Motor neuron (in vitro differentiated cells): ENCODE data around the gene LMNB1. TPM values are rescaled to one million over a fixed set of nuclear protein-coding genes. Genes with fewer than 3 reads are reported as not detected.
A peak's percentile ranks its signal among the peaks of the same experiment; 100 is the strongest.
"Not testable (repeated sequence)": the region's sequence is repeated elsewhere in the genome, so short reads cannot be mapped to it uniquely, and the experiment has no call there.

Experiments used
- ATAC-seq, 8 experiments: fragments of 200-7000 bp; cut with Tn5 transposase; replicated peaks in 6 of 8; 2 replicates each; pipeline ENCODE4 v1.8.0; 2021; ENCODE audit warnings: mild to moderate bottlenecking in 8 of 8, moderate library complexity in 8 of 8
- H3K27ac ChIP-seq, 2 donors: fragments of 250-450 bp; sonication (Bioruptor Pico); 2 replicates each; pipeline ENCODE4 v1.9.0; 2021; ENCODE audit warnings: antibody characterized with exemption in 2 of 2, mild to moderate bottlenecking in 2 of 2, moderate library complexity in 1 of 2
- H3K4me1 ChIP-seq, 2 donors: fragments of 250-450 bp; sonication (Bioruptor Pico); replicated peaks in 1 of 2; 2 replicates each; pipeline ENCODE4 v1.6.1; 2021; ENCODE audit warnings: antibody characterized with exemption in 2 of 2, mild to moderate bottlenecking in 2 of 2, moderate library complexity in 1 of 2
- H3K4me3 ChIP-seq, 5 donors: fragments of 250-450 bp; sonication (Bioruptor Pico); 2 replicates each; pipeline ENCODE4 v1.9.0; 2021; ENCODE audit warnings: antibody characterized with exemption in 5 of 5, mild to moderate bottlenecking in 5 of 5, moderate library complexity in 4 of 5
- WGBS, 10 experiments: fragments of 450-650 bp; shearing (Covaris generic); methylation state at CpG; one replicate each; pipeline ENCODE4 v1.0.0; 2022; 5-methylcytosine and 5-hydroxymethylcytosine counted together
- in situ Hi-C, 9 experiments: fragments of 400-800 bp; cut with MboI; loops; one replicate each; pipeline ENCODE4 v1.15.0; 2021; ENCODE audit warnings: low sequenced_read_pairs in 9 of 9, low pct_unique_long_range_greater_than_20kb in 2 of 9; ENCODE audit not compliant: unreplicated experiment in 9 of 9
- total RNA-seq, 8 experiments: library from RNA; unstranded; fragments of 300-600 nt; gene quantifications; 2 replicates each; pipeline versions ENCODE4 v1.2.3 to v1.2.4, GENCODE V29; 2022

LMNB1 gene
- total RNA-seq, 8 experiments from 2014 or later: 1.2 to 240 (median 46.8) TPM

DNA sequence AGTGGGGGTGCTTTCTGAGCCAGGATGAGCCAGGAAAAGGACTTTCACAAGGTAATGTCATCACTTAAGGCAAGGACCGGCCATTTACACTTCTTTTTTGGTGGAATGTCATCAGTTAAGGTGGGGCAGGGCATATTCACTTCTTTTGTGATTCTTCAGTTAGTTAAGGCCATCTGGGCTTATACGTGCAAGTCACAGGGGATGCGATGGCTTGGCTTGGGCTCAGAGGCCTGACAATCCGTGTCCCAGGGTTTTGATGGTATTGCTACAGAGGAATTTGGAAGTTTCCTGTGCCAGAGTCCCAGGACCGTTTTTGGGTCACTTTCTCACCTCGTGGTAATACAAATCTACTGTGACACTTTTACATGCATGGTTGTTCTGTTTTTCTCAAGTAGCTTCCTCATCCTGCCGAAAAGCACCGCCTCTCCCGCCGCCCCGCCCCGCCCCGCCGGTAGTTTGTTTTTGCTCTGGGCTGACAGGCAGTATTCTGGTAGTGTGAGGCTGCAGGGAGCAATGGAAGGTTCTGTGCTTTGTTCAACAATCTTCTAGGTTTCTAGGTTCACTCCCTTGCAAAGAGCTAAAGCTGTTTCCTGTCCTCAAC is 68.6 kb downstream of the LMNB1 start:
- H3K27ac ChIP-seq, in situ Hi-C loops, H3K4me3 ChIP-seq: not testable (repeated sequence)
- H3K4me1 ChIP-seq: peaks cover 36 to 41% of the 10 kb centered on the region in 2 donors
- 0 to 71% (median 27%) methylated on average over 1 to 5 of the region's 14 CpGs; no CpG with 5 or more reads in 5 of the 10 experiments for WGBS, 10 experiments
- ATAC-seq: peak in 7 of 8 experiments; percentile 28 to 67 (median 45)

DNA sequence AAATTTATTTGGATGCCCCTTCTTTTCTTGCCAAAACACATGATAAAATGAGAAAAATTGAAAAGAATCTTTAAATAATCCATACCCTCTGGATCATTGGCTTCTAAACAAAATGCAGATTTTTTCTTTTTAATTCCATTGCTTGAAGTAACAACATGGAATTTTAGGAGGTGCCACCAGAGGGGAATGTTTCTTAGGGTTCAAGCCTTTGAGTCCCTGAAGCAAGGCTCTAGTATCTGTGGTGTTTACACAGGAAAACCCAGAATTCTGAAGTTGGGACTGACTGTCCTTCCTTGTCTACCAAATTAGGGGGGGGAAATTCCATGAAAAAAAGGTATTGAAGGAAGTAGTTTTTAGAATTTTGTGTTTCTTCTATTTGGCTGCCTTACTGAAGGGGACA is 69.4 kb downstream of the LMNB1 start:
- Histone ChIP-seq H3K4me3 (no peak overlapping the region), H3K4me1 (peaks cover 42 to 44% of the 10 kb centered on the region in 2 donors), H3K27ac (no peak overlapping the region)
- peak in 3 of 8 experiments; percentile 24 to 52 (median 34) for ATAC-seq
- in situ Hi-C loops: no loop called here

DNA sequence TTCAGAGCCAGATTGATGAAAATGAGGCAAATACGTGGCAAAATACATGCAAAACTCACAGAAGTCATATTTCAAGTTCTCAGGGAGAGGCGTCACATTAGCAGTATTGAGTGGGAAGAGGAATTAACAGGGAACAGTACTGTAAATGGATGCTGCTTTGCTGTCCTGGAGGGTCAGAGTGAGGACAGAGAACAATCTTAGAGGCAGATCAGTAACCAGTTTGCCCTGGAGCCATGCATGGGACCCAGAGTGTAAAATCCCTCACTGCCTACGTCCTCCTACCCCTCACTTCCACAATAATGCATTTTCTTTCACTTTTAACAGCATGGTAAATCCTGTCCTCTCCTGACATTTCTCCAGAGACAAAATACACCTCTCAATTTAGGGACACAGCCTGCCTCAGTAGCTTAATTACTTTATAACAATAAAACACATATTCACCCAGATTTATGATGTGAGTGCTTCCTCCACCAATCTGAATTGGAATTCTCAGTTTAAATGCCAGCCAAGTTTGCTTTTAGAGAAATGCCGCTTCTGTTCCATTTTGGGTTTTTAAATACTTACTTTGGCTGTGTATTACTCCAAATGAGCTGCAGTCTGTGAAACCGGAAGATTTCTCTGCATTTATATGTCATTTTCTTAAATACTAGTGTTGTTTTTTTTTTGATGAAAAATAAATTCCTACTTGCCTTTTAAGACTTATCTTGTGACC is 70.0 kb downstream of the LMNB1 start:
- ATAC-seq: peak in 7 of 8 experiments; percentile 46 to 91 (median 77)
- no peak overlapping the region for H3K4me3 ChIP-seq
- 63 to 100% (median 71%) methylated on average over 2 to 5 of the region's 5 CpGs; no CpG with 5 or more reads in 1 of the 10 experiments for WGBS, 10 experiments
- H3K4me1 ChIP-seq: peaks cover 44 to 50% of the 10 kb centered on the region in 2 donors
- in situ Hi-C loops: no loop called here
- no peak overlapping the region for H3K27ac ChIP-seq

DNA sequence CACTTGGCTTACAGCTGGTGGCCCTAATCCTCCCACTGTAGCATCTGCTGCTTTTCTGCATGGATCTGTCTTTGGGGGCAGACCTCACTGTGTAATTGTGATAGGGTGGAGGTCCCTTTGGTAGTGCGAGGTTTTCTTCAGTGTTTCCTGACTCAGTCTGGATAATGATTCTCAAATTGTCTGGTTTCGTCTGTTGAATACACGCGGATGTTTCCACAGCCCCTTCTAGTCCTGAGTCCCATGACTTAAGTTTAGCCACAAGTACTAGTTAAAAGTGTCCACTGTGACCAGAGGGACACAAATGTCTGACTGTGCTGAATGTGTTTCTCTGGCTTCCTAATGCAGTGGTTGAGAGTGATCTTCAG is 70.5 kb downstream of the LMNB1 start:
- ATAC-seq: no peak
- H3K4me1 ChIP-seq: peaks cover 50 to 55% of the 10 kb centered on the region in 2 donors
- WGBS, 10 experiments: 0 to 96% (median 50%) methylated on average over 1 to 4 of the region's 4 CpGs; no CpG with 5 or more reads in 3 of the 10 experiments
- in situ Hi-C loops: no loop called here
- H3K27ac ChIP-seq: no peak overlapping the region
- H3K4me3 ChIP-seq: no peak overlapping the region

- in situ Hi-C loops: no loop called here
- peak in 1 of 8 experiments; percentile 28 for ATAC-seq
- 0 to 88% (median 50%) methylated on average over 1 to 3 of the region's 3 CpGs; no CpG with 5 or more reads in 1 of the 10 experiments for WGBS, 10 experiments
- no peak overlapping the region for H3K27ac ChIP-seq
- no peak overlapping the region for H3K4me3 ChIP-seq
- peaks cover 54 to 59% of the 10 kb centered on the region in 2 donors for H3K4me1 ChIP-seq
Observed at GRCh38 chr5:126847826-126848251, 70.9 kb downstream of the LMNB1 start.

DNA sequence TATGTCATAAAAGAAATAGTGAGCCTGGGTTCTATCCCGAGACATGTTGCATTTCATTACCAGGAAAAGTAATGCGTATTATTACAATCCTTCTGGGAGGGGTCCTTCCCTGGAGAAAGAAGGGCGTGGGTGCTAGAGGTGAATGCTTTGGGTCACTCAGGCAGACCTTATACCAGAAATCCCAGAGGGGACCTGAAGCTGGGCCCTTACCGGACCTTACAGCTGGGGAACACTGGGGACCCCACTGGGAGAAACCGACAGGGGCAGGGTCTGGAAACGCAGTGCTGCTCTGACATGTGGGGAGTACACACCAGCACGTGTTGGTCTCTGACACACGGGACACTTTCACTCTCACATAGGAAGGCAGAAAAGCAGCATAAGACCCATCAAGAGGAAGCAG is 71.3 kb downstream of the LMNB1 start:
- peak in 2 of 8 experiments; percentile 27 to 30 for ATAC-seq
- Histone ChIP-seq H3K4me1 (peaks cover 56 to 62% of the 10 kb centered on the region in 2 donors), H3K4me3 (no peak overlapping the region), H3K27ac (no peak overlapping the region)
- in situ Hi-C loops: no loop called here
- WGBS, 10 experiments: 20 to 93% (median 64%) methylated on average over 2 to 6 of the region's 8 CpGs; no CpG with 5 or more reads in 2 of the 10 experiments

GRCh38 chr5:126849101-126849678 is 72.3 kb downstream of the LMNB1 start:
- peak in 2 of 8 experiments; percentile 11 to 49 for ATAC-seq
- Histone ChIP-seq H3K4me1 (peaks cover 56 to 62% of the 10 kb centered on the region in 2 donors), H3K27ac (no peak overlapping the region), H3K4me3 (no peak overlapping the region)
- 20 to 100% (median 79%) methylated on average over 1 to 3 of the region's 3 CpGs; no CpG with 5 or more reads in 3 of the 10 experiments for WGBS, 10 experiments
- in situ Hi-C loops: no loop called here

DNA sequence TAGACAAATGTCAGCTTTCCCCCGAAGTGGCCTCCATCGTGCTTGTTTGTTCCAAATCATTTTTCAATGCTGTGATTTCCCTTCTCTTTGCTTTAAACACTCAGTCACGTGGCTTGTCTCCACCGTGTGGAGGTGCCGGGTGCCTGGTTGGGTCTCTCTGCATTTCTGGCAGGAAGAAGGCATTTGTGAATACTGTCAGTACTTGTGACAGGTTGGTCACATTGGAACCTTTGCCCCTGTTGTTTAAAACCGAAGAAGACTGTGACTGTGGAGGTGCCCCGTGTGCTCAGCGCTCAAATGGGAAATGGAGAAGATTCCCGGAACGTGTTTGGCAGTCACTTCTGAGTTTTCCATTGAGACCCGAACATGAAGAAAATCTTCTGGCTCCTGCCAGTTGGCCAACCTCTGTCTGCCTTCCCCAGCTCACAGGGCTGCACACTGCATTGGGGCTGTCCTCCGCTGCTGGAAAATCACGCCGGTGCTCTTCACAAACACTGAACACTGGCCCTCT is 74.6 kb downstream of the LMNB1 start:
- Histone ChIP-seq H3K4me3 (no peak overlapping the region), H3K4me1 (peaks cover 45 to 54% of the 10 kb centered on the region in 2 donors), H3K27ac (no peak overlapping the region)
- WGBS, 10 experiments: 60 to 90% (median 81%) methylated on average over 3 to 14 of the region's 14 CpGs
- in situ Hi-C loops: no loop called here
- ATAC-seq: peak in 4 of 8 experiments; percentile 8 to 35 (median 16)

DNA sequence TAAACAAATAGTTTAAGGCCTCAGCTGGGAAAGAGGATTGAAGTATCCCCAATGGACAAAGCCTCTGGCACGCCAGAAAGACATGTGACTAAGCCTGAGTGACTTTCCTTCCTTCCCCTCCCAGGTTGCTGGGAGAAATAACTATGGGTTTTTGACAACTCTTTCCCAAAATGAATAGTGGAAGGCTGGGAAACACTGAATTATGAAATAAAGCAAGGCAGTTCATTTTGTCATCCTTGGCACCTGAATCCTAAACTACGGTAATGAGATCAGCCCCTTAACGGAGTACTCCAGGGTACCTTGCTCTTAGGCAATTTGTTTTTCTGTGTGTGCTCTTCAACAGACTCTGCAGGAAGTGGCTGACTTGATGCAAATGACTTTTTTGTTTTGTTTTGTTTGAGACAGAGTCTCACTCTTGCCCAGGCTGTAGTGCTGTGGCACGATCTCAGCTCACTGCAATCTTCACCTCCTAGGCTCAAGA is 75.2 kb downstream of the LMNB1 start:
- WGBS, 10 experiments: 62 to 100% (median 80%) methylated on average over 1 to 4 of the region's 4 CpGs; no CpG with 5 or more reads in 1 of the 10 experiments
- ATAC-seq: peak in 7 of 8 experiments; percentile 16 to 59 (median 57)
- in situ Hi-C loops: no loop called here

GRCh38 chr5:126852841-126853271 is 75.9 kb downstream of the LMNB1 start:
- Histone ChIP-seq H3K4me3 (no peak overlapping the region), H3K4me1 (peaks cover 36 to 44% of the 10 kb centered on the region in 2 donors), H3K27ac (no peak overlapping the region)
- in situ Hi-C loops: no loop called here
- 65 to 87% (median 80%) methylated on average over 1 to 6 of the region's 7 CpGs; no CpG with 5 or more reads in 2 of the 10 experiments for WGBS, 10 experiments
- peak in 2 of 8 experiments; percentile 23 to 34 for ATAC-seq

More for the DNA sequence above, 75.2 kb downstream of the LMNB1 start:
- Histone ChIP-seq H3K4me1 (peaks cover 39 to 48% of the 10 kb centered on the region in 2 donors), H3K27ac (no peak overlapping the region), H3K4me3 (no peak overlapping the region)

- ATAC-seq, H3K27ac ChIP-seq, H3K4me3 ChIP-seq, in situ Hi-C loops: not testable (repeated sequence)
- 86 to 100% (median 94%) methylated on average over 3 to 17 of the region's 27 CpGs; no CpG with 5 or more reads in 1 of the 10 experiments for WGBS, 10 experiments
- H3K4me1 ChIP-seq: peaks cover 30 to 40% of the 10 kb centered on the region in 2 donors
Observed at GRCh38 chr5:126853541-126854307, 76.8 kb downstream of the LMNB1 start.

DNA sequence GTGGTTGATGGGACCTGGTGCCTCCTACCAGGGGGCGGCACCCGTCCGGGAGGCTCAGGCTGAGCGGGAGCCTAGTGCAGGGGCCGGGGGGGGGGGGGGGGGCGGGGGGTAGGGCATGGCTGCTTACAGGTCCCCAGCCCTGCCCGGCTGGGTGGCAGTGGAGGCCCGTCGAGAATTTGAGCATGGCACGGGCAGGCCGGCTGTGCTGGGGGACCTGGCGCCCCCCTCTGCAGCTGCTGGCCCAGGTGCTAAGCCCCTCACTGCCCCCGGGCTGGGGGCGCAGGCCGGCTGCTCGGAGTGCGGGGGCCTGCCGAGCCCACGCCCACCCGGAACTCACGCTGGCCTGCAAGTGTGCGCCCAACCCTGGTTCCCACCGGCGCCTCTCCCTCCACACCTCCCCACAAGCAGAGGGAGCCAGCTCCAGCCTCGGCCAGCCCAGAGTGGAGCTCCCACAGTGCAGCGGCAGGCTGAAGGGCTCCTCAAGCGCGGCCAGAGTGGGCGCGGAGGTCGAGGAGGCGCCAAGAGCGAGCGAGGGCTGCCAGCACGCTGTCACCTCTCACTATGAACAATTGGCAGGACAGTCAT is 77.7 kb downstream of the LMNB1 start:
- 80 to 100% (median 100%) methylated on average over 1 to 8 of the region's 35 CpGs; no CpG with 5 or more reads in 5 of the 10 experiments for WGBS, 10 experiments
- no peak for ATAC-seq
- in situ Hi-C loops: no loop called here
- Histone ChIP-seq H3K27ac (no peak overlapping the region), H3K4me3 (no peak overlapping the region), H3K4me1 (peaks cover 23 to 34% of the 10 kb centered on the region in 2 donors)
